ENCODE measurements around the gene MTHFR. TPM values are rescaled to one million over a fixed set of nuclear protein-coding genes. Genes with fewer than 3 reads are reported as not detected.

The MTHFR gene
- total RNA-seq, 2 experiments from 2014 or later: 7.1 to 7.9 TPM

GRCh38 chr1:11768821-11769220, 36.9 kb downstream of the MTHFR start:
- Mint-ChIP-seq H3K4me3 (no peak overlapping the region), H3K36me3 (ENCODE audit: low read depth) (no peaks in the 10 kb centered on the region), H3K4me1 (ENCODE audit: low read depth) (no peaks in the 10 kb centered on the region), H3K9me3 (no peaks in the 10 kb centered on the region), H3K27me3 (ENCODE audit: low read depth) (no peaks in the 10 kb centered on the region), H3K27ac (no peak overlapping the region)
- CTCF ChIA-PET: no interaction called here
- intact Hi-C loops (cut with micrococcal nuclease): no loop called here
- DNase-seq: no peak

- no peaks in the 10 kb centered on the region for H3K9me3 Mint-ChIP-seq
- no peak overlapping the region for H3K27ac Mint-ChIP-seq
- H3K36me3 Mint-ChIP-seq (ENCODE audit: low read depth): no peaks in the 10 kb centered on the region
- CTCF ChIA-PET: no interaction called here
- intact Hi-C loops (cut with micrococcal nuclease): no loop called here
- DNase-seq: no peak
- H3K4me3 Mint-ChIP-seq: no peak overlapping the region
- no peaks in the 10 kb centered on the region for H3K4me1 Mint-ChIP-seq (ENCODE audit: low read depth)
- no peaks in the 10 kb centered on the region for H3K27me3 Mint-ChIP-seq (ENCODE audit: low read depth)
Measured at GRCh38 chr1:11767922-11768704, 37.7 kb downstream of the MTHFR start.

- H3K4me1 Mint-ChIP-seq (ENCODE audit: low read depth): peaks cover 5% of the 10 kb centered on the region
- no peak overlapping the region for H3K4me3 Mint-ChIP-seq
- no peaks in the 10 kb centered on the region for H3K36me3 Mint-ChIP-seq (ENCODE audit: low read depth)
- H3K27me3 Mint-ChIP-seq (ENCODE audit: low read depth): peaks cover 6% of the 10 kb centered on the region
- CTCF ChIA-PET: no interaction called here
- H3K27ac Mint-ChIP-seq: no peak overlapping the region
- no peaks in the 10 kb centered on the region for H3K9me3 Mint-ChIP-seq
- no peak for DNase-seq
- intact Hi-C loops (cut with micrococcal nuclease): no loop called here
Measured at GRCh38 chr1:11766429-11766776, 39.4 kb downstream of the MTHFR start.

DNA sequence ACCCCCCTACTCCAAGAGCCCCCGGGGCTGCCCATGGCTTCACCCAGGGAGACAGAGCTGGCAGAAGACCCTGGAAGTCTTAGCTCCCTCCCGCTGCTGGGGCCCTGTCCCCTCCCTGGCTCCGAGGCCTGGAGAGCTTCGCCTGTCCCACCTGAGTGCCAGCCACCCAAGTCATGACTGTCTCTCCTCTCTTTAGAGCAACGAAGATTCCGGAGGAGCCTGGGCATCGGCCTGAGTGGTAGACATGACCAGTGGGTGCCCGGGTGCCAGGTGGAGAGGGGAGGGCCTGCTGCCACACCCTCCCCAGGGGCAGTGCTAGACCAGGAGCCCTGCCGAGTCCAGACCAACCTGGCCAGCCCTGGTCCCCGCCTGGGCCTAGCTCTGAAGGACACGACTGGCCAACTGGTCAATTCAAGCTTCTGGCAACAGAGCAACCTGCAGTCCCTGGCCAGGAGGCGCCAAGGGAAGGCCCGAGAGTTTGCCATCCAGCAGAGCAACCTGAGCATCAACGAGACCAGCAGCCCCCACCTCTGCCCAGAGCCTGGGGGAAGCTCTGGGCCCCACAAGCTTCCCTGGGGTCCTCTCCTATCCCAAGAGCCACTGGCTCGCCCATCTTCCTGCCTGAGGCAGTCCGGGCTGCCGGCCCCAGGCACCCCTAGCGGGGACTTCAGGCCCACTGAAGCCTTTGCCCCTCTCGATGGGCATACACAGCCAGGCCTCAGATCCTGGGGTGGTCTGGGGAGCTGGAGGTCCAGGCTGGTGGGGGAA, 39.9 kb downstream of the MTHFR start:
- CTCF ChIA-PET: no interaction called here
- H3K4me3 Mint-ChIP-seq: no peak overlapping the region
- intact Hi-C loops (cut with micrococcal nuclease): no loop called here
- H3K27ac Mint-ChIP-seq: no peak overlapping the region
- H3K36me3 Mint-ChIP-seq (ENCODE audit: low read depth): no peaks in the 10 kb centered on the region
- H3K9me3 Mint-ChIP-seq: no peaks in the 10 kb centered on the region
- DNase-seq: no peak
- H3K27me3 Mint-ChIP-seq (ENCODE audit: low read depth): peaks cover 6% of the 10 kb centered on the region
- peaks cover 5% of the 10 kb centered on the region for H3K4me1 Mint-ChIP-seq (ENCODE audit: low read depth)

DNA sequence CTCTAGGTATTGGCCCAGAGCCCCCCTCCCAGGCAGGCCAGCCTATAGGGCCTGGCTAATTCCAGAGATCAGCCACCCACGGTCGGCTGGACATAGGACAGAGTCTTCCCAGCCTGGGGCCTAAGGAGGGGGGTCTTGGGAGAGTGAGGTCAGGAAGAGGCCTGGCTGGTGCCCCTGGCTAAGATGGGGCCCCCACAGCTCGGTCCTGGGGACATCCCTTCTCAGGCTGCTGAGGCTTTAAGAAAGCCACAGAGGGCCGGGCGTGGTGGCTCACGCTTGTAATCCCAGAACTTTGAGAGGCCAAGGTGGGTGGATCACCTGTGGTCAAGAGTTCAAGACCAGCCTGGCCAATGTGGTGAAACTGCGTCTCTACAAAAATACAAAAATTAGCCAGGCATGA, 41.2 kb downstream of the MTHFR start:
- Mint-ChIP-seq H3K27ac (no peak overlapping the region), H3K27me3 (ENCODE audit: low read depth) (peaks cover 10% of the 10 kb centered on the region), H3K9me3 (no peaks in the 10 kb centered on the region), H3K36me3 (ENCODE audit: low read depth) (no peaks in the 10 kb centered on the region), H3K4me1 (ENCODE audit: low read depth) (peaks cover 5% of the 10 kb centered on the region), H3K4me3 (no peak overlapping the region)
- DNase-seq: no peak
- CTCF ChIA-PET: interaction anchor here (0.6 kb wide), 1 partner anchor 149 kb away, joined by 4 read pairs; no protein-coding TSS in a partner anchor
- intact Hi-C loops (cut with micrococcal nuclease): no loop called here

DNA sequence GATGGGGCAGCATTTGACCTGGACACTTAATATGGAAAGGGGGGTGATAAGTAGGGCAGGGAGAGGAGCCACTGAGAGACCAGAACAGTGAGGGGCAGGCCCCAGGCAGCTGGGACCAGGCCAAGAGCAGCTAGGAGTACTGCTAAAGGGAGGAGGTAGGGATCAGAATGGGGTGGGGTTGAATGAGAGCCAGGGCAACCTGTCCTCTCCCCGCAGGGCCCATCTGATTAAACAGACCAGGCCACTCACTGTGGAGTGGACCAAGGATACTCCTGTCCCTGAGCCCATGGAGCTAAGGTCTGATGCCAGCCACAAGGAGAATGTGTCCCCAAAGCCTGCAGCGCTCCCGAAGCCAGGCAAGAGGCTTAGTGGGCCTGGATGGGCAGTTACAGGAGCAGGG, 41.6 kb downstream of the MTHFR start:
- Mint-ChIP-seq H3K36me3 (ENCODE audit: low read depth) (no peaks in the 10 kb centered on the region), H3K9me3 (no peaks in the 10 kb centered on the region), H3K4me3 (no peak overlapping the region), H3K27ac (no peak overlapping the region), H3K4me1 (ENCODE audit: low read depth) (peaks cover 5% of the 10 kb centered on the region), H3K27me3 (ENCODE audit: low read depth) (peaks cover 10% of the 10 kb centered on the region)
- CTCF ChIA-PET: no interaction called here
- DNase-seq: no peak
- intact Hi-C loops (cut with micrococcal nuclease): no loop called here

- CTCF ChIA-PET: no interaction called here
- H3K4me1 Mint-ChIP-seq (ENCODE audit: low read depth): peaks cover 5% of the 10 kb centered on the region
- intact Hi-C loops (cut with micrococcal nuclease): no loop called here
- peaks cover 10% of the 10 kb centered on the region for H3K27me3 Mint-ChIP-seq (ENCODE audit: low read depth)
- H3K36me3 Mint-ChIP-seq (ENCODE audit: low read depth): no peaks in the 10 kb centered on the region
- peak within 1 kb of the TSS; percentile 21 for H3K4me3 Mint-ChIP-seq
- H3K9me3 Mint-ChIP-seq: no peaks in the 10 kb centered on the region
- H3K27ac Mint-ChIP-seq: no peak within 1 kb of the TSS
- peak; percentile 30 for DNase-seq
Measured at GRCh38 chr1:11761988-11762406, 43.8 kb downstream of the MTHFR start, which contains the start of gene C1orf167. Gene C1orf167 (plus strand): TSS chr1:11762193. CDS start chr1:11764401, 2,208 bp downstream.

GRCh38 chr1:11761285-11761684, 44.5 kb downstream of the MTHFR start:
- intact Hi-C loops (cut with micrococcal nuclease): no loop called here
- CTCF ChIA-PET: no interaction called here
- peaks cover 10% of the 10 kb centered on the region for H3K27me3 Mint-ChIP-seq (ENCODE audit: low read depth)
- DNase-seq: no peak
- no peaks in the 10 kb centered on the region for H3K36me3 Mint-ChIP-seq (ENCODE audit: low read depth)
- H3K27ac Mint-ChIP-seq: no peak overlapping the region
- no peak overlapping the region for H3K4me3 Mint-ChIP-seq
- H3K9me3 Mint-ChIP-seq: no peaks in the 10 kb centered on the region
- peaks cover 5% of the 10 kb centered on the region for H3K4me1 Mint-ChIP-seq (ENCODE audit: low read depth)

GRCh38 chr1:11759791-11760190, 46.0 kb downstream of the MTHFR start:
- peaks cover 10% of the 10 kb centered on the region for H3K27me3 Mint-ChIP-seq (ENCODE audit: low read depth)
- no peak overlapping the region for H3K27ac Mint-ChIP-seq
- no peak for DNase-seq
- no peak overlapping the region for H3K4me3 Mint-ChIP-seq
- no peaks in the 10 kb centered on the region for H3K9me3 Mint-ChIP-seq
- H3K4me1 Mint-ChIP-seq (ENCODE audit: low read depth): peaks cover 5% of the 10 kb centered on the region
- no peaks in the 10 kb centered on the region for H3K36me3 Mint-ChIP-seq (ENCODE audit: low read depth)
- intact Hi-C loops (cut with micrococcal nuclease): no loop called here
- CTCF ChIA-PET: no interaction called here

- Mint-ChIP-seq H3K4me3 (no peak overlapping the region), H3K27me3 (ENCODE audit: low read depth) (peaks cover 4% of the 10 kb centered on the region), H3K4me1 (ENCODE audit: low read depth) (peaks cover 5% of the 10 kb centered on the region), H3K36me3 (ENCODE audit: low read depth) (no peaks in the 10 kb centered on the region), H3K27ac (no peak overlapping the region), H3K9me3 (no peaks in the 10 kb centered on the region)
- no peak for DNase-seq
- intact Hi-C loops (cut with micrococcal nuclease): no loop called here
- CTCF ChIA-PET: interaction anchor here (0.6 to 1.2 kb wide), 2 partner anchors 14 to 37 kb away, joined by 3 read pairs; no protein-coding TSS in a partner anchor
Measured at GRCh38 chr1:11757047-11757446, 48.7 kb downstream of the MTHFR start.

DNA sequence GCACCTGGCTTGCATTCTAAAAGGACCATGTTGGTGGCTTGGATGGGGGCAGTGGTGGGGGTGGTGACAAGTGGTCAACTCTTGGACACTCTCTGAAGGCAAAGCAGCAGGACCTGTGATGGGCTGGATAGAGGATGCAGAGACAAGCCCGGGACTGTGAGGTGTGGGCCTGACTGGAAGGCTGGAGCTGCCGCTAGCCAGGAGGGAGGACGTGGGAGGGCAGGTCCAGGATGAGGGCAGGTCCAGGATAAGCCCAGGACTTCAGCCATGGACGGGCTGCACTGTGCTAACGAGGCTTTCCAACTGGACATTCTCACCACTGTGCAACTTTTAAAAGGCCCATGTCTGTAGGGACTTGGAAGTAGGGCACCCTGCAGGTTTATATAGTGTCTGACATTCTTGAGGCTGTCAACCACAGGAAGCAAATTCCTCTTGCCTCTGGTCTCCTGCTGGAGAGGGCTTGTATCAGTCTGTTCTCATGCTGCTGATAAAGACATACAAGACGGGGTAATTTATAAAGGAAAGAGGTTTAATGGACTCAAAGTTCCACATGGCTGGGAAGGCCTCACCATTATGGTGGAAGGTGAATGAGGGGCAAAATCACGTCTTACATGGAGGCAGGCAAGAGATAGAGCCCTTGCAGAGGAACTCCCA, 52.1 kb downstream of the MTHFR start:
- CTCF ChIA-PET: no interaction called here
- H3K4me1 Mint-ChIP-seq (ENCODE audit: low read depth): peaks cover 10% of the 10 kb centered on the region
- no peaks in the 10 kb centered on the region for H3K36me3 Mint-ChIP-seq (ENCODE audit: low read depth)

GRCh38 chr1:11752359-11753088, 53.2 kb downstream of the MTHFR start:
- intact Hi-C loops (cut with micrococcal nuclease): no loop called here
- Mint-ChIP-seq H3K27ac (no peak overlapping the region), H3K4me3 (no peak overlapping the region), H3K4me1 (ENCODE audit: low read depth) (peaks cover 12% of the 10 kb centered on the region), H3K27me3 (ENCODE audit: low read depth) (no peaks in the 10 kb centered on the region), H3K9me3 (no peaks in the 10 kb centered on the region), H3K36me3 (ENCODE audit: low read depth) (no peaks in the 10 kb centered on the region)
- no peak for DNase-seq
- CTCF ChIA-PET: no interaction called here

More for the DNA sequence above, 52.1 kb downstream of the MTHFR start:
- H3K9me3 Mint-ChIP-seq: no peaks in the 10 kb centered on the region
- H3K27ac Mint-ChIP-seq: no peak overlapping the region
- no peaks in the 10 kb centered on the region for H3K27me3 Mint-ChIP-seq (ENCODE audit: low read depth)
- intact Hi-C loops (cut with micrococcal nuclease): no loop called here
- no peak overlapping the region for H3K4me3 Mint-ChIP-seq
- no peak for DNase-seq
